HCT116 (cell line): ENCODE measurements around the gene SNRNP200. TPM values are rescaled to one million over a fixed set of nuclear protein-coding genes. Genes with fewer than 3 reads are reported as not detected.

Experiments
- ATAC-seq: fragments of 200-7000 bp; cut with Tn5 transposase; 2 replicates; pipeline ENCODE4 v1.9.1; 2020; ENCODE audit warnings: mild to moderate bottlenecking, moderate library complexity
- BruUV-seq: library from RNA; stranded (reverse); fragments of 400-500 nt; replicated peaks from 2 replicates; lab custom pipeline; 2021; lab: Mats Ljungman, UMichigan
- CTCF ChIA-PET: fragments of 300-600 bp; sonication (Branson Sonifier 250); formaldehyde crosslinking; loops from one replicate; lab custom pipeline; 2021; ENCODE audit warnings: antibody characterized with exemption; lab: Charles Lee
- POLR2A ChIA-PET: fragments of 300-600, 350-600 bp; sonication (Branson Sonifier 250); formaldehyde crosslinking; loops from one replicate; lab custom pipeline; 2021; ENCODE audit warnings: antibody characterized with exemption; lab: Charles Lee
- RAD21 ChIA-PET, 2 experiments: fragments of 300-600 bp; sonication (Branson Sonifier 250); formaldehyde crosslinking; loops; one replicate each; lab custom pipeline; 2023; ENCODE audit warnings: low total read pairs in 2 of 2; ENCODE audit not compliant: uncharacterized antibody in 2 of 2, unreplicated experiment in 2 of 2, low non-redundant PET in 1 of 2; lab: Charles Lee
- DNase-seq: peaks from one replicate; pipeline ENCODE4 v3.0.0-alpha.2; 2010; ENCODE audit warnings: low read depth, low spot score
- H2AFZ ChIP-seq: fragments of 200-600 bp; shearing (Covaris generic), sonication (generic); 2 replicates; pipeline ENCODE4 v1.6.1; 2017; ENCODE audit warnings: low read depth, mixed run types, mixed read lengths, antibody characterized with exemption, low read length; ENCODE audit not compliant: poor library complexity, severe bottlenecking
- H3K27ac ChIP-seq: 2 replicates; pipeline ENCODE4 v1.5.1; 2012; ENCODE audit warnings: low read depth, low read length
- H3K27me3 ChIP-seq: fragments of 200-600 bp; sonication (generic); 2 replicates; pipeline ENCODE4 v1.6.1; 2016; ENCODE audit warnings: mixed run types, low read length, mixed read lengths; ENCODE audit not compliant: insufficient read depth
- H3K36me3 ChIP-seq, 2 experiments: fragments of 200-500 bp in 1 of 2; fragments of 200-600 bp in 1 of 2; sonication (Bioruptor generic) in 1 of 2; sonication (generic) in 1 of 2; 2 replicates each; pipeline versions ENCODE4 v1.5.1 to v1.6.1; 2014 to 2016; ENCODE audit warnings: low read length in 2 of 2, inconsistent platforms in 1 of 2, mixed read lengths in 1 of 2, mixed run types in 1 of 2; ENCODE audit not compliant: insufficient read depth in 2 of 2, control insufficient read depth in 1 of 2
- H3K4me1 ChIP-seq, 2 experiments: fragments of 200-600 bp in 1 of 2; sonication (generic) in 1 of 2; 2 replicates each; pipeline versions ENCODE4 v1.5.1 to v1.6.1; 2012 to 2017; ENCODE audit warnings: low read length in 2 of 2, inconsistent platforms in 1 of 2, mild to moderate bottlenecking in 1 of 2, mixed read lengths in 1 of 2, mixed run types in 1 of 2, moderate library complexity in 1 of 2; ENCODE audit not compliant: insufficient read depth in 2 of 2, control insufficient read depth in 1 of 2
- H3K4me2 ChIP-seq: fragments of 200-600 bp; sonication (generic); 2 replicates; pipeline ENCODE4 v1.6.1; 2017; ENCODE audit warnings: mixed run types, low read length, mixed read lengths
- H3K4me3 ChIP-seq, 2 experiments: fragments of 200-600 bp in 1 of 2; sonication (generic) in 1 of 2; replicated peaks in 1 of 2; 2 replicates each; pipeline ENCODE4 v1.5.1; 2011 to 2016; ENCODE audit warnings: low read length in 2 of 2, control low read depth in 1 of 2, low read depth in 1 of 2, mild to moderate bottlenecking in 1 of 2, mixed read lengths in 1 of 2, mixed run types in 1 of 2
- H3K79me2 ChIP-seq: fragments of 200-600 bp; sonication (generic); 2 replicates; pipeline ENCODE4 v1.6.1; 2017; ENCODE audit warnings: mild to moderate bottlenecking, mixed run types, low read length, moderate library complexity, mixed read lengths; ENCODE audit not compliant: insufficient read depth
- H3K9ac ChIP-seq: fragments of 200-600 bp; sonication (generic); 2 replicates; pipeline ENCODE4 v1.6.1; 2016; ENCODE audit warnings: low read length, mixed read lengths
- H3K9me2 ChIP-seq: fragments of 200-600 bp; sonication (generic), shearing (Covaris generic); 2 replicates; pipeline ENCODE4 v1.6.1; 2017; ENCODE audit warnings: mixed run types, mild to moderate bottlenecking, moderate library complexity; ENCODE audit not compliant: insufficient read depth
- H3K9me3 ChIP-seq, 2 experiments: fragments of 200-500 bp in 1 of 2; fragments of 200-600 bp in 1 of 2; sonication (Bioruptor generic) in 1 of 2; sonication (generic) in 1 of 2; 2 replicates each; pipeline ENCODE4 v1.6.1; 2014 to 2017; ENCODE audit warnings: low read length in 2 of 2, mixed read lengths in 2 of 2, inconsistent platforms in 1 of 2, low read depth in 1 of 2, mild to moderate bottlenecking in 1 of 2, mixed run types in 1 of 2, moderate library complexity in 1 of 2; ENCODE audit not compliant: control insufficient read depth in 1 of 2, insufficient read depth in 1 of 2
- H4K20me1 ChIP-seq: fragments of 200-600 bp; sonication (generic), shearing (Covaris generic); 2 replicates; pipeline ENCODE4 v1.6.1; 2017; ENCODE audit warnings: mixed run types, mild to moderate bottlenecking, moderate library complexity; ENCODE audit not compliant: insufficient read depth
- EGR1 ChIP-seq: IDR thresholded peaks from 2 replicates; pipeline ENCODE4 v1.6.1; 2012; ENCODE audit warnings: low read depth
- EZH2 ChIP-seq: fragments of 200-600 bp; sonication (generic); IDR thresholded peaks from 2 replicates; pipeline ENCODE4 v1.6.1; 2017; ENCODE audit warnings: antibody characterized with exemption, mixed run types
- EZH2phosphoT487 ChIP-seq: fragments of 200-600 bp; IDR thresholded peaks from 2 replicates; pipeline ENCODE4 v1.6.1; 2018; ENCODE audit warnings: antibody characterized with exemption, borderline replicate concordance
- JUND ChIP-seq: IDR thresholded peaks from 2 replicates; pipeline ENCODE4 v1.6.1; 2012
- POLR2AphosphoS5 ChIP-seq: IDR thresholded peaks from 2 replicates; pipeline ENCODE4 v1.6.1; 2011; ENCODE audit warnings: mild to moderate bottlenecking, low read depth, low read length, moderate library complexity
- SRF ChIP-seq: IDR thresholded peaks from 2 replicates; pipeline ENCODE4 v1.6.1; 2012; ENCODE audit warnings: low read depth
- intact Hi-C: fragments of 100-400 bp; cut with micrococcal nuclease; formaldehyde crosslinking; loops from 2 replicates; pipeline ENCODE4 v1.10.0; 2022
- total RNA-seq: library from RNA; stranded (reverse); gene quantifications from one replicate; pipeline ENCODE4 v1.2.1, GENCODE V29; 2021; ENCODE audit not compliant: unreplicated experiment
- TF ChIP-seq, protein P1 (sequence below): IDR thresholded peaks from 2 replicates; pipeline ENCODE4 v1.6.1; 2012; ENCODE audit warnings: low read depth
- TF ChIP-seq, protein P2 (sequence below): IDR thresholded peaks from 2 replicates; pipeline ENCODE4 v1.6.1; 2012
- TF ChIP-seq, protein P3 (sequence below): IDR thresholded peaks from 2 replicates; pipeline ENCODE4 v1.6.1; 2011; ENCODE audit warnings: mild to moderate bottlenecking, low read length, moderate library complexity; ENCODE audit not compliant: insufficient replicate concordance; ENCODE audit errors: extremely low read depth

SNRNP200 gene
- total RNA-seq, 1 experiment from 2014 or later = 202 TPM

DNA sequence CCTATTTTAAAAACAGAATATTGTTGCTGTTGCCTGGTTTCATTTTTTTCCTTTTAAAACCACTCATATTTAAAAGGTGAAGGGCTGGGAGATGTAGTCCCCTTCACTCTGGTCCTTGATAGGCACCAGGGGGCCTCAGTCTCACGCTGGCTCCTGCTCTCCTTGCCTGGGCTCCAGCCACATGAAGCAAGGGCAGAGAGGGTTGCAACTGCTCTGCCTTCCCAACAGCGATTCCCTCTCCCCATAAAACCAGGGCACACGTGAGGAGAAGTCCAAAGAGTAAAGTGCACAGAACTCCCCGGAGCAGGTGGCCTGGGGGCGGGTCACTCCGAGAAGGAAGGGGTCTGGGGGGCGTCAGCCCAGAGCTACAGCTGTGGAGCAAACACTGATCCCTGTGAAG, 52.3 kb downstream of the SNRNP200 start:
- intact Hi-C loops = no loop called here
- RAD21 ChIA-PET = no interaction called here
- POLR2A ChIA-PET = no interaction called here
- H3K9me3 ChIP-seq = no peaks in the 10 kb centered on the region
- CTCF ChIA-PET = no interaction called here
- no TSS peak for BruUV-seq
- no peak for DNase-seq
- H3K27me3 ChIP-seq = no peaks in the 10 kb centered on the region
- no peak overlapping the region for H3K4me3 ChIP-seq
- no peaks in the 10 kb centered on the region for H4K20me1 ChIP-seq
- no peak for ATAC-seq
- H3K9me2 ChIP-seq = no peaks in the 10 kb centered on the region
- TF ChIP-seq EGR1 (no peak), EZH2 (no peak), POLR2AphosphoS5 (no peak), EZH2phosphoT487 (no peak), JUND (no peak), SRF (no peak)
- TF ChIP-seq, protein P1, sequence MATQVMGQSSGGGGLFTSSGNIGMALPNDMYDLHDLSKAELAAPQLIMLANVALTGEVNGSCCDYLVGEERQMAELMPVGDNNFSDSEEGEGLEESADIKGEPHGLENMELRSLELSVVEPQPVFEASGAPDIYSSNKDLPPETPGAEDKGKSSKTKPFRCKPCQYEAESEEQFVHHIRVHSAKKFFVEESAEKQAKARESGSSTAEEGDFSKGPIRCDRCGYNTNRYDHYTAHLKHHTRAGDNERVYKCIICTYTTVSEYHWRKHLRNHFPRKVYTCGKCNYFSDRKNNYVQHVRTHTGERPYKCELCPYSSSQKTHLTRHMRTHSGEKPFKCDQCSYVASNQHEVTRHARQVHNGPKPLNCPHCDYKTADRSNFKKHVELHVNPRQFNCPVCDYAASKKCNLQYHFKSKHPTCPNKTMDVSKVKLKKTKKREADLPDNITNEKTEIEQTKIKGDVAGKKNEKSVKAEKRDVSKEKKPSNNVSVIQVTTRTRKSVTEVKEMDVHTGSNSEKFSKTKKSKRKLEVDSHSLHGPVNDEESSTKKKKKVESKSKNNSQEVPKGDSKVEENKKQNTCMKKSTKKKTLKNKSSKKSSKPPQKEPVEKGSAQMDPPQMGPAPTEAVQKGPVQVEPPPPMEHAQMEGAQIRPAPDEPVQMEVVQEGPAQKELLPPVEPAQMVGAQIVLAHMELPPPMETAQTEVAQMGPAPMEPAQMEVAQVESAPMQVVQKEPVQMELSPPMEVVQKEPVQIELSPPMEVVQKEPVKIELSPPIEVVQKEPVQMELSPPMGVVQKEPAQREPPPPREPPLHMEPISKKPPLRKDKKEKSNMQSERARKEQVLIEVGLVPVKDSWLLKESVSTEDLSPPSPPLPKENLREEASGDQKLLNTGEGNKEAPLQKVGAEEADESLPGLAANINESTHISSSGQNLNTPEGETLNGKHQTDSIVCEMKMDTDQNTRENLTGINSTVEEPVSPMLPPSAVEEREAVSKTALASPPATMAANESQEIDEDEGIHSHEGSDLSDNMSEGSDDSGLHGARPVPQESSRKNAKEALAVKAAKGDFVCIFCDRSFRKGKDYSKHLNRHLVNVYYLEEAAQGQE = no peak
- TF ChIP-seq, protein P2, sequence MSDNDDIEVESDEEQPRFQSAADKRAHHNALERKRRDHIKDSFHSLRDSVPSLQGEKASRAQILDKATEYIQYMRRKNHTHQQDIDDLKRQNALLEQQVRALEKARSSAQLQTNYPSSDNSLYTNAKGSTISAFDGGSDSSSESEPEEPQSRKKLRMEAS = no peak
- TF ChIP-seq, protein P3, sequence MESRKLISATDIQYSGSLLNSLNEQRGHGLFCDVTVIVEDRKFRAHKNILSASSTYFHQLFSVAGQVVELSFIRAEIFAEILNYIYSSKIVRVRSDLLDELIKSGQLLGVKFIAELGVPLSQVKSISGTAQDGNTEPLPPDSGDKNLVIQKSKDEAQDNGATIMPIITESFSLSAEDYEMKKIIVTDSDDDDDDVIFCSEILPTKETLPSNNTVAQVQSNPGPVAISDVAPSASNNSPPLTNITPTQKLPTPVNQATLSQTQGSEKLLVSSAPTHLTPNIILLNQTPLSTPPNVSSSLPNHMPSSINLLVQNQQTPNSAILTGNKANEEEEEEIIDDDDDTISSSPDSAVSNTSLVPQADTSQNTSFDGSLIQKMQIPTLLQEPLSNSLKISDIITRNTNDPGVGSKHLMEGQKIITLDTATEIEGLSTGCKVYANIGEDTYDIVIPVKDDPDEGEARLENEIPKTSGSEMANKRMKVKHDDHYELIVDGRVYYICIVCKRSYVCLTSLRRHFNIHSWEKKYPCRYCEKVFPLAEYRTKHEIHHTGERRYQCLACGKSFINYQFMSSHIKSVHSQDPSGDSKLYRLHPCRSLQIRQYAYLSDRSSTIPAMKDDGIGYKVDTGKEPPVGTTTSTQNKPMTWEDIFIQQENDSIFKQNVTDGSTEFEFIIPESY = no peak
- H3K4me1 ChIP-seq = peaks cover 3 to 10% of the 10 kb centered on the region in 2 experiments; a peak in 3 of 4 replicates
- peaks cover 8 to 14% of the 10 kb centered on the region in 2 experiments; a peak in 3 of 4 replicates for H3K36me3 ChIP-seq
- no peak overlapping the region for H3K27ac ChIP-seq
- no peak overlapping the region for H3K9ac ChIP-seq
- H3K4me2 ChIP-seq = no peak overlapping the region
- H2AFZ ChIP-seq = no peak overlapping the region
- H3K79me2 ChIP-seq = peaks cover 8% of the 10 kb centered on the region; the same call in 1 of the 2 replicates
